Gastrocnemius medialis (tissue), 4 donors: Measurements from ENCODE around the gene LCE3C.

Experiments
- CTCF ChIP-seq, 5 experiments: fragments of 450-650 bp in 3 of 5; fragments of 200-600 bp in 2 of 5; sonication (generic) in 2 of 5; IDR thresholded peaks in 4 of 5; conservative IDR thresholded peaks in 1 of 5; 1 replicate in 4 of 5; 2 replicates in 1 of 5; pipeline ENCODE4 v1.5.1; 2016 to 2019; ENCODE audit warnings: antibody characterized with exemption in 5 of 5, mild to moderate bottlenecking in 3 of 5, moderate library complexity in 3 of 5
- POLR2A ChIP-seq, 2 donors: fragments of 450-650 bp; IDR thresholded peaks; one replicate each; pipeline ENCODE4 v1.6.1; 2017; ENCODE audit warnings: antibody characterized with exemption in 2 of 2, mild to moderate bottlenecking in 2 of 2, moderate library complexity in 2 of 2

GRCh38 chr1:152623203-152623844 is 23.3 kb downstream of the LCE3C start:
- TF ChIP-seq CTCF (IDR thresholded peaks at IDR 0.05 in 4 of 5, conservative IDR thresholded peaks at IDR 0.05 in 1 of 5), result no peak
- TF ChIP-seq POLR2A (IDR thresholded peaks at IDR 0.05), result no peak
